HG03060 (cell line): ENCODE data around the gene FAM184A.
"Not testable (repeated sequence)": the region's sequence is repeated elsewhere in the genome, so short reads cannot be mapped to it uniquely, and the experiment has no call there.

Experiments used
- ATAC-seq: cut with Tn5 transposase; IDR thresholded peaks from one replicate; pipeline ENCODE4 v1.9.1; 2021; ENCODE audit warnings: low read depth, moderate number of reproducible peaks; ENCODE audit not compliant: unreplicated experiment

Gene FAM184A

GRCh38 chr6:119102901-119103300, 24.4 kb upstream of the FAM184A start:
- no peak for ATAC-seq

- ATAC-seq = no peak
Observed at GRCh38 chr6:119100115-119100514, 21.7 kb upstream of the FAM184A start.

GRCh38 chr6:119097815-119098361, 19.4 kb upstream of the FAM184A start:
- ATAC-seq = not testable (repeated sequence)

- ATAC-seq = no peak
Observed at GRCh38 chr6:119096721-119097565, 18.5 kb upstream of the FAM184A start.

GRCh38 chr6:119090256-119090655, 11.8 kb upstream of the FAM184A start:
- ATAC-seq = no peak

GRCh38 chr6:119084784-119085183, 6.3 kb upstream of the FAM184A start:
- no peak for ATAC-seq

GRCh38 chr6:119083007-119083406, 4.5 kb upstream of the FAM184A start:
- ATAC-seq = no peak

GRCh38 chr6:119079283-119079809, 882 bp upstream of the FAM184A start:
- ATAC-seq = no peak

GRCh38 chr6:119077643-119078375, 655 bp downstream of the FAM184A start:
- no peak for ATAC-seq

GRCh38 chr6:119077391-119077642, 1.1 kb downstream of the FAM184A start:
- ATAC-seq = no peak

- ATAC-seq = no peak
Observed at GRCh38 chr6:119076576-119077390, 1.7 kb downstream of the FAM184A start.

- no peak for ATAC-seq
Observed at GRCh38 chr6:119076173-119076572, 2.3 kb downstream of the FAM184A start.

GRCh38 chr6:119075200-119075981, 3.1 kb downstream of the FAM184A start:
- ATAC-seq = no peak

GRCh38 chr6:119073307-119074051, 5.0 kb downstream of the FAM184A start:
- ATAC-seq = no peak

GRCh38 chr6:119071576-119071975, 6.9 kb downstream of the FAM184A start:
- ATAC-seq = no peak

GRCh38 chr6:119067091-119067490, 11.4 kb downstream of the FAM184A start:
- ATAC-seq = no peak

- ATAC-seq = no peak
Observed at GRCh38 chr6:119066517-119066916, 11.9 kb downstream of the FAM184A start.

GRCh38 chr6:119065955-119066354, 12.5 kb downstream of the FAM184A start:
- ATAC-seq = no peak

- no peak for ATAC-seq
Observed at GRCh38 chr6:119065382-119065781, 13.1 kb downstream of the FAM184A start.
